ENCODE data around the gene CERS6. TPM values are rescaled to one million over a fixed set of nuclear protein-coding genes. Genes with fewer than 3 reads are reported as not detected.

Gene CERS6
- total and polyA plus RNA-seq, 12 donors, result 5.0 to 110 (median 29.6) TPM

- Histone ChIP-seq H3K4me3 (no peak overlapping the region), H3K36me3 (replicated peaks in 1 of 2) (no peaks in the 10 kb centered on the region), H3K27me3 (no peaks in the 10 kb centered on the region), H3K4me1 (replicated peaks in 1 of 2) (peaks cover 28 to 59% of the 10 kb centered on the region in 2 donors), H3K27ac (peak overlapping the region in 1 of 5 donors; percentile 15), H3K9me3 (replicated peaks in 1 of 3) (no peaks in the 10 kb centered on the region)
- intact Hi-C loops (cut with DNase I), result no loop called here
- no peak for DNase-seq
- WGBS, 4 donors, result 36 to 52% (median 49%) methylated on average over 6 of the region's 6 CpGs
- no peak for TF ChIP-seq CTCF (IDR thresholded peaks at IDR 0.05)
- no peak for TF ChIP-seq POLR2A (IDR thresholded peaks at IDR 0.05)
Measured at GRCh38 chr2:168518555-168519066, 62.5 kb downstream of the CERS6 start.

- Histone ChIP-seq H3K27me3 (no peaks in the 10 kb centered on the region), H3K36me3 (replicated peaks in 1 of 2) (no peaks in the 10 kb centered on the region), H3K4me3 (no peak overlapping the region), H3K27ac (no peak overlapping the region), H3K9me3 (replicated peaks in 1 of 3) (no peaks in the 10 kb centered on the region), H3K4me1 (replicated peaks in 1 of 2) (peaks cover 28 to 56% of the 10 kb centered on the region in 2 donors)
- intact Hi-C loops (cut with DNase I), result no loop called here
- TF ChIP-seq POLR2A (IDR thresholded peaks at IDR 0.05), result no peak
- TF ChIP-seq CTCF (IDR thresholded peaks at IDR 0.05), result no peak
- WGBS, 4 donors, result 96 to 98% (median 97%) methylated on average over 5 of the region's 5 CpGs
- DNase-seq, result no peak
Measured at GRCh38 chr2:168519534-168520308, 63.6 kb downstream of the CERS6 start.

- intact Hi-C loops (cut with DNase I), result no loop called here
- H3K4me3 ChIP-seq, result peak overlapping the region in 1 of 4 donors; percentile 3
- 35 to 46% (median 40%) methylated on average over 6 of the region's 6 CpGs for WGBS, 4 donors
- H3K4me1 ChIP-seq (replicated peaks in 1 of 2), result peaks cover 18 to 52% of the 10 kb centered on the region in 2 donors
- peak overlapping the region in 3 of 5 donors; percentile 6 to 40 (median 30) for H3K27ac ChIP-seq
- DNase-seq, result peak in 6 of 7 donors; percentile 30 to 74 (median 35)
- no peaks in the 10 kb centered on the region for H3K9me3 ChIP-seq (replicated peaks in 1 of 3)
- H3K36me3 ChIP-seq (replicated peaks in 1 of 2), result no peaks in the 10 kb centered on the region
- TF ChIP-seq CTCF (IDR thresholded peaks at IDR 0.05) (no peak), POLR2A (IDR thresholded peaks at IDR 0.05) (no peak)
- no peaks in the 10 kb centered on the region for H3K27me3 ChIP-seq
Measured at GRCh38 chr2:168521053-168521741, 65.1 kb downstream of the CERS6 start.

- DNase-seq, result no peak
- H3K4me1 ChIP-seq (replicated peaks in 1 of 2), result peaks cover 16 to 62% of the 10 kb centered on the region in 2 donors
- H3K36me3 ChIP-seq (replicated peaks in 1 of 2), result no peaks in the 10 kb centered on the region
- H3K4me3 ChIP-seq, result no peak overlapping the region
- intact Hi-C loops (cut with DNase I), result no loop called here
- H3K27me3 ChIP-seq, result no peaks in the 10 kb centered on the region
- 59 to 82% (median 81%) methylated on average over 2 of the region's 2 CpGs for WGBS, 4 donors
- H3K9me3 ChIP-seq (replicated peaks in 1 of 3), result no peaks in the 10 kb centered on the region
- H3K27ac ChIP-seq, result no peak overlapping the region
- TF ChIP-seq POLR2A (IDR thresholded peaks at IDR 0.05), result no peak
- TF ChIP-seq CTCF (IDR thresholded peaks at IDR 0.05), result no peak
Measured at GRCh38 chr2:168522446-168522845, 66.4 kb downstream of the CERS6 start.
